Measurements from ENCODE around the gene TM4SF4.

GRCh38 chr3:149462581-149463011 is 11.9 kb upstream of the TM4SF4 start:
- TF ChIP-seq, protein P1, sequence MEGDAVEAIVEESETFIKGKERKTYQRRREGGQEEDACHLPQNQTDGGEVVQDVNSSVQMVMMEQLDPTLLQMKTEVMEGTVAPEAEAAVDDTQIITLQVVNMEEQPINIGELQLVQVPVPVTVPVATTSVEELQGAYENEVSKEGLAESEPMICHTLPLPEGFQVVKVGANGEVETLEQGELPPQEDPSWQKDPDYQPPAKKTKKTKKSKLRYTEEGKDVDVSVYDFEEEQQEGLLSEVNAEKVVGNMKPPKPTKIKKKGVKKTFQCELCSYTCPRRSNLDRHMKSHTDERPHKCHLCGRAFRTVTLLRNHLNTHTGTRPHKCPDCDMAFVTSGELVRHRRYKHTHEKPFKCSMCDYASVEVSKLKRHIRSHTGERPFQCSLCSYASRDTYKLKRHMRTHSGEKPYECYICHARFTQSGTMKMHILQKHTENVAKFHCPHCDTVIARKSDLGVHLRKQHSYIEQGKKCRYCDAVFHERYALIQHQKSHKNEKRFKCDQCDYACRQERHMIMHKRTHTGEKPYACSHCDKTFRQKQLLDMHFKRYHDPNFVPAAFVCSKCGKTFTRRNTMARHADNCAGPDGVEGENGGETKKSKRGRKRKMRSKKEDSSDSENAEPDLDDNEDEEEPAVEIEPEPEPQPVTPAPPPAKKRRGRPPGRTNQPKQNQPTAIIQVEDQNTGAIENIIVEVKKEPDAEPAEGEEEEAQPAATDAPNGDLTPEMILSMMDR (IDR thresholded peaks at IDR 0.05), result no peak
- no peak for TF ChIP-seq POLR2A (IDR thresholded peaks at IDR 0.05)

All from esophagus squamous epithelium (tissue), 4 donors.